H9 (cell line): ENCODE results near the gene POU6F2. TPM values are rescaled to one million over a fixed set of nuclear protein-coding genes. Genes with fewer than 3 reads are reported as not detected.

Experiments used
- DNase-seq: peaks from one replicate; pipeline ENCODE4 v3.0.0-alpha.2; 2017
- H2AFZ ChIP-seq: one replicate; pipeline ENCODE4 v1.6.1; 2013; ENCODE audit warnings: mild to moderate bottlenecking, low read length, control low read depth, moderate library complexity
- H2AK5ac ChIP-seq: 2 replicates; pipeline ENCODE4 v1.6.1; 2013; ENCODE audit warnings: low read length, control low read depth, mixed read lengths; ENCODE audit not compliant: insufficient read length
- H2BK120ac ChIP-seq: one replicate; pipeline ENCODE4 v1.6.1; 2013; ENCODE audit warnings: low read depth, mild to moderate bottlenecking, low read length, control low read depth, inconsistent platforms; ENCODE audit not compliant: poor library complexity, severe bottlenecking
- H2BK12ac ChIP-seq: 2 replicates; pipeline ENCODE4 v1.6.1; 2013; ENCODE audit warnings: low read length, control low read depth, mixed read lengths, low read depth; ENCODE audit not compliant: insufficient read length
- H2BK15ac ChIP-seq: 2 replicates; pipeline ENCODE4 v1.6.1; 2013; ENCODE audit warnings: low read depth, low read length, control low read depth
- H2BK20ac ChIP-seq: one replicate; pipeline ENCODE4 v1.6.1; 2013; ENCODE audit warnings: low read depth, mild to moderate bottlenecking, low read length, control low read depth, inconsistent platforms; ENCODE audit not compliant: poor library complexity, severe bottlenecking
- H2BK5ac ChIP-seq: 2 replicates; pipeline ENCODE4 v1.6.1; 2013; ENCODE audit warnings: low read length, control low read depth, mixed read lengths; ENCODE audit not compliant: insufficient read length
- H3K14ac ChIP-seq: 2 replicates; pipeline ENCODE4 v1.6.1; 2013; ENCODE audit warnings: low read length, control low read depth; ENCODE audit not compliant: insufficient read depth
- H3K18ac ChIP-seq: 2 replicates; pipeline ENCODE4 v1.6.1; 2013; ENCODE audit warnings: low read depth, mild to moderate bottlenecking, mixed read lengths, low read length, control low read depth; ENCODE audit not compliant: insufficient read length
- H3K23ac ChIP-seq: 2 replicates; pipeline ENCODE4 v1.6.1; 2013; ENCODE audit warnings: low read length, control low read depth, mixed read lengths, low read depth; ENCODE audit not compliant: insufficient read length
- H3K23me2 ChIP-seq: 2 replicates; pipeline ENCODE4 v1.6.1; 2013; ENCODE audit warnings: low read depth, mild to moderate bottlenecking, mixed read lengths, low read length, control low read depth; ENCODE audit not compliant: insufficient read length, poor library complexity, severe bottlenecking
- H3K27ac ChIP-seq: 2 replicates; pipeline ENCODE4 v1.5.1; 2013; ENCODE audit warnings: low read length, control low read depth, mixed read lengths, low read depth; ENCODE audit not compliant: insufficient read length
- H3K27me3 ChIP-seq: 2 replicates; pipeline ENCODE4 v1.6.1; 2013; ENCODE audit warnings: low read length, control low read depth, inconsistent platforms; ENCODE audit not compliant: insufficient read depth
- H3K4ac ChIP-seq: 2 replicates; pipeline ENCODE4 v1.6.1; 2013; ENCODE audit warnings: low read depth, mild to moderate bottlenecking, control low read depth, inconsistent platforms, low read length, moderate library complexity
- H3K4me1 ChIP-seq: 2 replicates; pipeline ENCODE4 v1.6.1; 2013; ENCODE audit warnings: low read length, control low read depth, inconsistent platforms; ENCODE audit not compliant: insufficient read depth
- H3K4me2 ChIP-seq: 2 replicates; pipeline ENCODE4 v1.6.1; 2013; ENCODE audit warnings: low read length, control low read depth, mixed read lengths; ENCODE audit not compliant: insufficient read length, insufficient read depth
- H3K56ac ChIP-seq: 2 replicates; pipeline ENCODE4 v1.6.1; 2013; ENCODE audit warnings: low read depth, mild to moderate bottlenecking, mixed read lengths, low read length, control low read depth; ENCODE audit not compliant: insufficient read length
- H3K79me1 ChIP-seq: 2 replicates; pipeline ENCODE4 v1.6.1; 2013; ENCODE audit warnings: low read depth, mild to moderate bottlenecking, moderate library complexity, low read length, control low read depth, inconsistent platforms; ENCODE audit not compliant: insufficient read depth, poor library complexity, severe bottlenecking
- H3K79me2 ChIP-seq: 2 replicates; pipeline ENCODE4 v1.6.1; 2013; ENCODE audit warnings: low read length, control low read depth, inconsistent platforms; ENCODE audit not compliant: insufficient read depth
- H3K9ac ChIP-seq: 2 replicates; pipeline ENCODE4 v1.6.1; 2013; ENCODE audit warnings: low read length, control low read depth, mixed read lengths; ENCODE audit not compliant: insufficient read length; ENCODE audit errors: extremely low read depth
- H3K9me3 ChIP-seq: one replicate; pipeline ENCODE4 v1.6.1; 2013; ENCODE audit warnings: low read depth, low read length, inconsistent platforms; ENCODE audit not compliant: control insufficient read depth
- H3T11ph ChIP-seq: one replicate; pipeline ENCODE4 v1.6.1; 2013; ENCODE audit warnings: mild to moderate bottlenecking, low read length, control low read depth, inconsistent platforms
- H4K20me1 ChIP-seq: one replicate; pipeline ENCODE4 v1.6.1; 2013; ENCODE audit not compliant: control insufficient read depth, insufficient read length, insufficient read depth
- H4K5ac ChIP-seq: 2 replicates; pipeline ENCODE4 v1.6.1; 2013; ENCODE audit warnings: low read depth, mild to moderate bottlenecking, mixed read lengths, low read length, control low read depth; ENCODE audit not compliant: insufficient read length
- H4K8ac ChIP-seq: replicated peaks from 2 replicates; pipeline ENCODE4 v1.6.1; 2013; ENCODE audit warnings: low read length, control low read depth, mixed read lengths, low read depth; ENCODE audit not compliant: insufficient read length
- H4K91ac ChIP-seq: 2 replicates; pipeline ENCODE4 v1.6.1; 2013; ENCODE audit warnings: low read depth, mild to moderate bottlenecking, moderate library complexity, mixed read lengths, low read length, control low read depth; ENCODE audit not compliant: insufficient read length
- H3K27ac Mint-ChIP-seq, 3 experiments: 2 replicates in 2 of 3; 3 replicates in 1 of 3; pipeline ENCODE4 v1.8.0; 2020 to 2021; ENCODE audit warnings: mixed read lengths in 3 of 3, mild to moderate bottlenecking in 1 of 3, moderate library complexity in 1 of 3
- H3K27me3 Mint-ChIP-seq: 2 replicates; pipeline ENCODE4 v1.8.0; 2021; ENCODE audit warnings: low read depth, mild to moderate bottlenecking, moderate library complexity, mixed read lengths
- H3K36me3 Mint-ChIP-seq, 3 experiments: 2 replicates in 2 of 3; 3 replicates in 1 of 3; pipeline ENCODE4 v1.8.0; 2020 to 2021; ENCODE audit warnings: low read depth in 3 of 3, mixed read lengths in 3 of 3; ENCODE audit not compliant: insufficient read depth in 1 of 3
- H3K4me1 Mint-ChIP-seq, 2 experiments: 2 replicates each; pipeline ENCODE4 v1.8.0; 2020; ENCODE audit warnings: mixed read lengths in 2 of 2
- H3K4me3 Mint-ChIP-seq, 2 experiments: 2 replicates in 1 of 2; 3 replicates in 1 of 2; pipeline ENCODE4 v1.8.0; 2020 to 2021; ENCODE audit warnings: mild to moderate bottlenecking in 2 of 2, mixed read lengths in 2 of 2, moderate library complexity in 1 of 2
- H3K9me3 Mint-ChIP-seq, 2 experiments: 2 replicates in 1 of 2; 3 replicates in 1 of 2; pipeline ENCODE4 v1.8.0; 2020; ENCODE audit warnings: mild to moderate bottlenecking in 2 of 2, mixed read lengths in 2 of 2, moderate library complexity in 1 of 2
- CTCF ChIP-seq: fragments of 200-600 bp; sonication (generic); conservative IDR thresholded peaks from 3 replicates; pipeline ENCODE4 v1.8.0; 2021; ENCODE audit warnings: antibody characterized with exemption, mild to moderate bottlenecking
- WGBS: extraction: QIAGEN DNeasy Blood & Tissue Kit; methylation state at CpG from one replicate; pipeline ENCODE4 v1.1.7; 2013; ENCODE audit warnings: missing lambda C conversion rate, low lambda C conversion rate, mixed read lengths; ENCODE audit not compliant: insufficient read length; ENCODE audit errors: extremely low coverage; 5-methylcytosine and 5-hydroxymethylcytosine counted together
- total RNA-seq: library from RNA; stranded (reverse); gene quantifications from 2 replicates; pipeline ENCODE4 v1.2.1, GENCODE V29; 2021

The POU6F2 gene
- total RNA-seq, 1 experiment from 2014 or later, result 1.9 TPM

- Histone ChIP-seq H3K4me1 (no peaks in the 10 kb centered on the region), H3K23me2 (peaks cover 7% of the 10 kb centered on the region), H2BK15ac (no peak overlapping the region), H3K18ac (no peak overlapping the region), H2BK12ac (no peak overlapping the region), H3K4ac (no peak overlapping the region), H4K8ac (no peak overlapping the region), H2AFZ (no peak overlapping the region), H3K23ac (no peak overlapping the region), H3K9ac (no peak overlapping the region), H3K79me1 (no peaks in the 10 kb centered on the region), H2BK20ac (no peak overlapping the region), H3K9me3 (no peaks in the 10 kb centered on the region), H3K14ac (no peak overlapping the region), H2BK5ac (no peak overlapping the region), H3K79me2 (no peaks in the 10 kb centered on the region), H4K91ac (no peak overlapping the region), H2BK120ac (no peak overlapping the region), H4K5ac (no peak overlapping the region), H3K27ac (no peak overlapping the region), H4K20me1 (no peaks in the 10 kb centered on the region), H3K27me3 (no peaks in the 10 kb centered on the region), H2AK5ac (no peak overlapping the region), H3T11ph (no peak overlapping the region), H3K4me2 (no peak overlapping the region), H3K56ac (no peak overlapping the region)
- peaks cover 5% of the 10 kb centered on the region for H3K27me3 Mint-ChIP-seq
- no peak overlapping the region for H3K27ac Mint-ChIP-seq
- no peaks in the 10 kb centered on the region for H3K9me3 Mint-ChIP-seq
- TF ChIP-seq CTCF, result no peak
- no CpG with 5 or more reads among the region's 3 CpGs for WGBS
- H3K36me3 Mint-ChIP-seq, result no peaks in the 10 kb centered on the region
- H3K4me1 Mint-ChIP-seq, result peaks cover 3 to 4% of the 10 kb centered on the region in 2 experiments; a peak in 3 of 4 replicates
- DNase-seq, result no peak
- H3K4me3 Mint-ChIP-seq, result no peak overlapping the region
Observed at GRCh38 chr7:39416866-39417265, 439.2 kb downstream of the POU6F2 start.
